GM18951 (cell line): Measurements from ENCODE around the gene LRRC10B.

Experiments
- POLR2A ChIP-seq: IDR thresholded peaks from 4 replicates; pipeline ENCODE4 v1.6.1; 2011; ENCODE audit warnings: mild to moderate bottlenecking; ENCODE audit not compliant: insufficient read length, insufficient read depth; ENCODE audit errors: extremely low read depth
- in situ Hi-C: fragments of 300-500 bp; cut with MboI; formaldehyde crosslinking; loops from one replicate; pipeline ENCODE4 v1.12.0; 2022; ENCODE audit warnings: low sequenced_read_pairs, mixed read lengths, inconsistent platforms; ENCODE audit not compliant: unreplicated experiment

Gene LRRC10B

DNA sequence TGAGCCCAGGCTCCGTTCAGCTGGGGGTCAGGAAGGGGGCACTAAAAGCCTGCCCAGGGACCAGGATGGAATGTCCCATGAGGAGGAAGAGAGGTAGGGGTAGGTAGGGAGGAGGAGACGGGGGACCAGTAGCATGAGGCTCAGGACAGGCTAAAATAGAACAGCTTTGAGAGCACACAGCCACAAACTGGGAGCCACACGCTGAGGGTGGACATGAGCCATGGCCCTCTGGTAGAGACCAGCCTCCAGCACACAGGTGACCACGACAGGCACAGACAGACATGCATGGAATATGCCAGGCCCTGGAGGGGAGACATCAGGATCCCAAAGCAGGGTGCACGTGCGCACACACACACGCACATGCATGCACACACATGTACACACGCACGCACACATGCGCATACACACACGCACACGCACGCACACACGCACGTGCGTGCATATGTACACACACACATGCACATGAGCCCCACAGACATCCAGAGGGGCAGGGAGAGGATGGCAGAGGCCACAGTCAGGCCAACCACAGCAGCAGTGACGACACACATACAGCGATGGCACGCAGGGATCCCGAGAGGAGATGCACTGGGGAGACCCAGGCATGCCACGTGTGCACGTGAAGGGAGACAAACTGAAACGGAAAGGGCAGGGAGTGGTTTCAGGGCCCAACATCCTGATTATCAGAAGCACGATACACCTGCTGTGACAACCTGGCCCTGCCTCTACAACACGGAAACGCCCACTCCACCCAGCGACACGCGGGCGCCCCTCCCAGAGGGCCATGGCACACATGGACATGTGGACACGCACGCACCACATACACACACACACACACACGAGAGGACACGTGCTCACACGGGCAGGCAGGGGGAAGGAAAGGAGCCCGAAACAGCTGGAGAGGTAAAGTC, 25.7 kb downstream of the LRRC10B start:
- TF ChIP-seq POLR2A, result no peak
- in situ Hi-C loops, result no loop called here

DNA sequence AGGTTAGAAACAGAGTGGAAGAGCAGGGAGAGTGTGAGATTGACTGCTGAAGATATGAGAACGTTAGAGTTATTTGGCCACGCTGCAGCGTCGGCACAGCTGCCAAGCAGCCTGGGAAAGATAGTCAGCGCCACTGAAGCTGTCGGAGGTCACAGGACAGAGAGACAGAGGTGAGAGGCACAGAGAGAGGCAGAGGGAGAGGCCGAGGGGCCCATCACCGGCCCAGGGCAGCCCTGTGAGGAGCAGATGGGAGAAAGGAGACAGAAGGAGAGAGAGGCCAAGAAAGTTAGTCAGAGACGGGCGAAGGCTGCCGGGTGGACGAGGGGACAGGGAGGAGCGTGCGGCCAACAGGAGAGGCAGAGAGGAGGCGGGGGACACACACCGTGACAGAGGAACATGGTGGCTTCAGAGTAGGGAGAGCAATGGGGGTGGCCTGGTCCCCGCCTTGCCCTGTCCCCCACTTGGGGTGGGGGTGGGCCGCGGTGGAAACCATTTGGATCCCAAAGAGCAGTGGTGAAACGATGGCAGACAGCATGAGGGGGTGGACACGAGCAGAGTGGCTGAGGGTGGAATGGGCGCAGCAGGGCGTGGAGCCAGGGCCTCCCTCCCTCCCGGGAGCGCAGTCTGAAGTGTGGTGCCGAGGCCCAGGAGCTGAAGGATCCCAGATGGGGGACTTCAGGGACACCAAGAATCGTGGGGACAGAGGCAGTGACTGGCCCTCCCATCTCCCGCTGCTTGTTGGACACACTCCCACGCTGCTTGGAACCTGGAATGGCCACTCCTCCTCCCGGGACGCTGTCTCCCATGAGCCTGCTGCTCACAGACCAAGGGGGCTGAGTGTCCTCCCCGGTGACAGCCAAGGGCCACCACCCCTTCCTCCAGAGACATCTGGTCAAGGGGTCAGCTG, 26.6 kb downstream of the LRRC10B start:
- in situ Hi-C loops, result no loop called here
- no peak for TF ChIP-seq POLR2A

DNA sequence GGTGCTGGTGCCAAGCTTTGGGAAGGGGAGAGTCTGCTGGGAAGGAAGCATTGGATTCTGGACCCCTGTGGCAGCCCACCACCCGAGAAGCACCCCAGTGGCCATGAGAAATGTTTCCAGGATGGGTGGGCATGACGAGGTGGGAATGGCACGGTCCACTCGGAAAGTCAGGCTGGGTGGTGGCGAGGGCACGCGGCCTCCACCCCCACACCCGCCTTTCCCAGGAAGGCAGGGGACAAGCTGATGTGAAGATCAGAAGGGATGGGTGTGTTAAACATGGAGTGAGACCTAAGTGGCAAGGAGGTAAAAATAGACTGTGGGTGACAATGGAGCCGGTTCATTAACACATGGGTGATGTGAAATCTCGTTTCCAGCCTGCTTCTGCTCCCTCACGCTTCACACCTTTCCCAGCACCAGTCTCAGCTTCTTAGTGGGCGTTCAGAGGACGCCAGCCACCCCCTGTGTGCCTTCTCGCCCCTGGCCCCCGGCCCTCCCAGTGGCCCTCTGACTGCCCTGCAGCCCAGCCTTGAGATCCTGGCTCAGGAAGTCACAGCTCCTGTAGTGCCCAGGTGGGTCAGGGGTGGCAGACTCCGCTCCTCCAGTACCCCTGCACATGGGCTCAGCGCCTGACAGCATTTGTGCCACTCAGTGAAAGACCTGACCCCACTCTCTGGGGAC, 27.6 kb downstream of the LRRC10B start:
- TF ChIP-seq POLR2A, result no peak
- in situ Hi-C loops, result no loop called here

DNA sequence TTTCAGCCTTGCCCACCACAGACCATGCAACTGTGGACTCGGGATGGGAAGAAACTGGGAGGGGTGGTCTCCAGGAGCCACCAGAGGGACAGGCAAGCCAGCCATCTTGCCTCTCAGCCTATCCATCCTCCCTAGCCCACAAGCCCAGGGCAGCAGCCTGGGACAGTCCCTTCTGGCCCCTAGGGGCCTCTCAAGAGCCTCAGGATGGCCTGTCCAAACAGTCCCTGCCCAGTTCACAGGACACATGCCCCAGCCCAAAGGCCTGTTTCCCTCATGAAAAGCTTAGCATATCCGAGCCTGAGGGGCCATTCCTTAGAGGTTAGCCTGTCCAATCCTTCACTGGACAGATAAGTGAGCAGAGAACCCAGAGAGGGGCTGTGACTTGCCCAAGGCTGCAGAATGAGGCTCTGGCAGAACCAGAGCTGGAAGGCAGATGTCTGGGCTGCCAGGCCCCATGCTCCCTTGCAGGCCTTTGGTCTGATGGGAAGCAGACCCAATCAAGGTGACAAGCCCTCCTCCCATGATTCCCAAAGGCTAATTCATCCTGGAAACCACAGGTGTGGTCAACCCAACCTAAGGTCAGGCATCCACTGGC, 28.2 kb downstream of the LRRC10B start:
- no peak for TF ChIP-seq POLR2A
- in situ Hi-C loops, result no loop called here

DNA sequence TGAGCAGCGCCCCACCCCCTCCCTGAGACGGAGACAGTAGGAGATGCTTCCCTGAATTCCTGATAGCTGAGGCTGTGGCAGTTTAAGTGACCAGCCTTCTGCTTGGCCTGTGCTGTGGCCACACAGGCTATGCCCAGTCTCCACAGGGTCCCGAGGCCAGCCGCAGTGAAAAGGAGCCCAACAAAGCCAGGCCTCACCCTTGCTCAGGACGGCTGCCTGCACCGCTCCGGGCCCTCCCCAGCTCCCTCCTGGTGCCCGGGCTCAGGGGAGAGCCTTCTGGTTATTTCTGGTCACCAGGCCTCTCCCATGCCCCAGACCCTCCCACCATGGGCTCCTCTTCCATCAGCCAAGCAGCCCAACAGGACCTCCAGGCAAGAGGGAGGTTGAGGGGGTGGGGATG, 28.8 kb downstream of the LRRC10B start:
- TF ChIP-seq POLR2A, result no peak
- in situ Hi-C loops, result no loop called here

DNA sequence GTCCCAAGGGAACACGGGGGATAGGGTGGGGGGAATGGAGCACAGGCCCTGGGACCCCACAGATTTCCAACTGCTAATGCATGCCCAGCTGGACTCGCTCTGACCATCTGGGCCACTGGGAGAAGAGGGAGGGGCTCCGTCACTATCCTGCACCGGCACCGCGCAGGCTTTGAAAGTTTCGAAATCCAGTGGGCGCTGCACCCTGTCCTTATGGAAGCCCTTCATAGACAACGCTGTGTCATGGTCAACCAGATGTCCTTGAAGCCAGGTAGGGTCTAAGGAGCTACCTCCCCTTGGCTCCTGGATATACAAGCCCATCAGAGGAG, 30.1 kb downstream of the LRRC10B start:
- TF ChIP-seq POLR2A, result no peak
- in situ Hi-C loops, result no loop called here

DNA sequence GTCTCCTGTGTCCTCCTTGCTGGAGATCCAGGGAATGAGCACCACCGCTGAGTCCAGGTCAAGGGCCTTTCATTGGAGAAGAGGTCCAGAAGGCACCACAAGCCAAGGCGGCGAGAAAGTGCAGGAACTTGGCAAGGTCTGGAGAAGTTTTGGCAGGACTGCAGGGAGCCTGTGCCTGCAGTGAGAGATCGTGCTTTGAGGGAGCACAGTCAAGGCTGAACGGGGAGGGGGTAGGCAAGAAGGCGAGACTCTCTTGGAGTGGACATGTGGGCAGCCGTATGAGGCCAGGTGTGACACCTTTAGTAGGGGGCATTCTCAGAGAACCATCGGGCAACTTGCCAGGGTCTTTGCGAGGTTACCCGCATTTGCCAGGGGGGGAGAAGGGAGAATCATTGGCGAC, 30.5 kb downstream of the LRRC10B start:
- in situ Hi-C loops, result no loop called here
- no peak for TF ChIP-seq POLR2A

DNA sequence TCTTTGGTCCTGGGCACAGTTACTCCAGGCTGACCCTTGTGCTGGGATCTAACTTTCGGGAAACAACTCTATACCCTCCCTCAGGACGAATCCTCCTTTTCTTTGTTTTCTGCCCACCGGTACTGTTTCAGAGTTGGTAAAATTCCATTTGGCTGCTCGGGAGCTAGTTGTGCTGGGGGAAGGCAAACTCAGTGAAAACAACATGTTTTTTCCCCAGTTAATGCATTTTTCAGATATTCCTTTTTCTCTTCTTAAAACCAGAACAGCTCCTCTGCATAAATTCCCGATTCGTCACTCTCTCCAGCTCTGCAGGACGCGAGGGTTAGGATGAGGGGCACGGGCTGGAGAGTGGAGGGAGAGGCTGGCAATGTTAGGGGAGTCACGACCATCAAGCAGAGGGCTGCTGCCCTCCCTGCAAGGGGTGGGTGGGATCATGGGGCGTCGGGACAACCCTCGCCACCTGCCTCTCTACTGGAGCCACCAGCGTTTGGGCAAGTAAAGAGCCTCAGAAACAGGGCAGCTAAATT, 31.3 kb downstream of the LRRC10B start:
- TF ChIP-seq POLR2A, result no peak
- in situ Hi-C loops, result no loop called here

DNA sequence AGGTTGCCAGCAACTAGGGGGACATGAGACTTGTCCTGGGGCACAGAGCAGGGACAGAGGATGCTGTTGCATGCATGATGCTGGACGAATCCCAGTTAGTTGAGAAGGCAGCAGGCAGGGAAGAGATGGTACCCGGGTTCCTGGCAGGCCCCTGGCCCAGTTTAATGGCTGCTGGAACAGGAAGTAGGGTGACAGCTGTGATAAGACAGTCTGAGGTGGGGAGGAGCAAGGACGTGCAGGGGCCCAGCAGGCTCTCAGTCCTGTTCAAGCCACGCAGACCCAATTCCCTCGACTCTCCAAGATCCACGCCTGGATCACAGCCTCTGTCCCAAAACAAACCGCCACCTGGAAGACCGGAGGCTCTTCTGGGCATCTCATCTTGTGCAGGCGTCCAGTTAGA, 32.0 kb downstream of the LRRC10B start:
- in situ Hi-C loops, result no loop called here
- no peak for TF ChIP-seq POLR2A

DNA sequence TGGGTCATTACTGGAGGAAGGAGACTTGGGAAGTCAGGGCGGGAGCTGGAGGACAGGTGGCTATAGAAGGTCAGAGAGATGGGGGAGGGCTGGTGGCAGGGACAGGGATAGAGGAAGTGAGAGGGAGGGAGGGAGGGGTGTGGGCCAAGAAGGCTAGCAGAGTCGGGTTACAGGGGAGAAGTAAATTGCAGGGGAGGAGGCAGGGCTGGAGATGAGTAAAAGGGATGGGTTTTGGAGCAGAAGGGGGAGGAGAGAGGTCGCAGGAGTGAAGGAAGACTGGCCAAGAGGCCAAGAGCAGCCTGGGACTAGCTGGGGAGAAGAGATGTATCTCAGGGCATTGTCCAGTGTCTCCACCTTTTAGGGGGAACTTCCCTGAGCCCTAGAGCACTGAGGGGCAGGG, 33.0 kb downstream of the LRRC10B start:
- TF ChIP-seq POLR2A, result no peak
- in situ Hi-C loops, result no loop called here

DNA sequence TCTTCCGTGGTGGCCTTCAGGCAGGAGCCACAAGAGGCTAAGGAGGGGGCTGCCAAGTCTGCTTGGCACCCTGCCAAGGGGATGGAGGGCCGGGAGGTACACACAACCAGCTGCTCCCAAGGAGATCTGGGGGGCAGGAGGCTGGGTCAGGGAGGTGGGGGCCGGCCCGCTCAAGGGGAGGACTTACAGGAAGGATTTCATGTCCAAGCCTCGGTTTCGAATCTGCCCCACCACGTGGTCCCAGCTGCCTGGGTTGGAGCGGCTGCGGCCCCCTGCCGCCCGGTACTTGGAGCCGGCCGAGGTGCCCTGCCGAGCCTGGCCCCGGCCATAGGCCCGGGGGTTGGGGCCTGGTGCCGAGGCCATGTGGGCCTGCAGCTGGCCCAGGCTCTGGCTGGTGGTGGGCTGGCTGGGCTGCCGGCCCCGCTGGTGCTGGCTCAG, 33.5 kb downstream of the LRRC10B start:
- in situ Hi-C loops, result no loop called here
- TF ChIP-seq POLR2A, result no peak

DNA sequence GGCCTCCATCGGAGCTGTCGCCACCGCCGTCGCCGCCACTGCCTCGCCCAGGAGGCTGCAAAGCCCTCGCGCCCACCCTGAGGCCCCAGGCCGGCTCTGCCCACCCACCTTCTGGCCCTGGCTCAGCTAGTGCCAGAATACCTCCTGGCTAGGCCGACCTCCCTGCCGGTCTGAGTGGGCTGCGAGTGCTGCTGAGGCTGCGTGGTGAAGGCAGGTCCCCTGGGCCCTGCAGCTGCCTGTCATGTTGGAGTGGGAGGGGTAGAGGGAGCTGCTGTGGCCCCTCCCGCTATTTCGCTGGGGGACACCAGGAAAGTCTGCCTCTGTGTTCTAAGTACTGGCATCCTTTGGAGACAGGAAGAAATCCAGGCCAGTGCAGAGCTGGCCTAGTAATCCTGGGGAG, 34.2 kb downstream of the LRRC10B start:
- in situ Hi-C loops, result no loop called here
- no peak for TF ChIP-seq POLR2A
